ENCODE measurements around the gene DBNDD2.

The DBNDD2 gene

GRCh38 chr20:45365444-45365970 lies 42.6 kb upstream of the DBNDD2 start:
- H3K4me3 ChIP-seq (ENCODE audit: low read depth, low read length) = no peak overlapping the region
- no peak for DNase-seq (ENCODE audit: low read depth)
- TF ChIP-seq CTCF (IDR thresholded peaks at IDR 0.05; ENCODE audit: low read depth, low read length, missing control alignments) = no peak

GRCh38 chr20:45366192-45366591 lies 41.9 kb upstream of the DBNDD2 start:
- H3K4me3 ChIP-seq (ENCODE audit: low read depth, low read length) = no peak overlapping the region
- DNase-seq (ENCODE audit: low read depth) = no peak
- no peak for TF ChIP-seq CTCF (IDR thresholded peaks at IDR 0.05; ENCODE audit: low read depth, low read length, missing control alignments)

GRCh38 chr20:45366631-45367030 lies 41.5 kb upstream of the DBNDD2 start:
- no peak overlapping the region for H3K4me3 ChIP-seq (ENCODE audit: low read depth, low read length)
- DNase-seq (ENCODE audit: low read depth) = no peak
- TF ChIP-seq CTCF (IDR thresholded peaks at IDR 0.05; ENCODE audit: low read depth, low read length, missing control alignments) = no peak

GRCh38 chr20:45367126-45367525 lies 41.0 kb upstream of the DBNDD2 start:
- TF ChIP-seq CTCF (IDR thresholded peaks at IDR 0.05; ENCODE audit: low read depth, low read length, missing control alignments) = no peak
- no peak for DNase-seq (ENCODE audit: low read depth)
- H3K4me3 ChIP-seq (ENCODE audit: low read depth, low read length) = no peak overlapping the region

- TF ChIP-seq CTCF (IDR thresholded peaks at IDR 0.05; ENCODE audit: low read depth, low read length, missing control alignments) = no peak
- peak; percentile 96 for DNase-seq (ENCODE audit: low read depth)
- no peak overlapping the region for H3K4me3 ChIP-seq (ENCODE audit: low read depth, low read length)
These were observed 39.7 kb upstream of the DBNDD2 start for GRCh38 chr20:45368221-45368980.

- H3K4me3 ChIP-seq (ENCODE audit: low read depth, low read length) = no peak overlapping the region
- DNase-seq (ENCODE audit: low read depth) = no peak
- TF ChIP-seq CTCF (IDR thresholded peaks at IDR 0.05; ENCODE audit: low read depth, low read length, missing control alignments) = no peak
These were observed 37.4 kb upstream of the DBNDD2 start for GRCh38 chr20:45370571-45371160.

Data from GM12864 (cell line).